ENCODE data around the gene SNAPC4. TPM values are rescaled to one million over a fixed set of nuclear protein-coding genes. Genes with fewer than 3 reads are reported as not detected.

The SNAPC4 gene
- total and polyA plus RNA-seq, 9 of the 15 experiments (the other 6 are each of a cell fraction or from before 2014, with no cell fraction given): 0.21 to 21.8 (median 8.8) TPM

GRCh38 chr9:136354592-136355085, 45.3 kb downstream of the SNAPC4 start:
- H3K9ac ChIP-seq (ENCODE audit: insufficient read depth in 1 of 2, low read depth in 2 of 2, low read length in 2 of 2): peak overlapping the region in 1 of 2 experiments; percentile 56; a peak in 2 of 4 replicates
- no peak overlapping the region for H3K4me3 ChIP-seq

More at GRCh38 chr9:136354592-136355085, 45.3 kb downstream of the SNAPC4 start:
- POLR2A ChIA-PET: interaction anchor here (0.6 to 1.9 kb wide), 3 partner anchors 9 to 373 kb away, joined by 3 to 9 read pairs (median 3); partner anchors contain the start of gene DNLZ
- peaks cover 0 to 90% of the 10 kb centered on the region in 2 experiments; a peak in 4 of 5 replicates for H3K4me1 ChIP-seq (replicated peaks in 1 of 2; ENCODE audit: control insufficient read depth in 2 of 2, insufficient read depth in 2 of 2, low read length in 2 of 2)
- FAIRE-seq: no peak
- WGBS (ENCODE audit: insufficient coverage, low coverage, missing lambda C conversion rate): 25% methylated on average over 7 of the region's 17 CpGs
- H3K27me3 ChIP-seq (ENCODE audit: control insufficient read depth in 2 of 2, insufficient read depth in 2 of 2, low read length in 2 of 2): no peaks in the 10 kb centered on the region
- no TSS peak for BruUV-seq (replicated peaks)
- in situ Hi-C loops (cut with MboI): no loop called here
- intact Hi-C loops (cut with micrococcal nuclease): no loop called here
- H4K20me1 ChIP-seq (replicated peaks; ENCODE audit: control insufficient read depth, insufficient read depth, low read length): no peaks in the 10 kb centered on the region; the same call in 1 of the 2 replicates
- no peak overlapping the region for H2AFZ ChIP-seq (ENCODE audit: low read depth, low read length)
- no peak overlapping the region for H3K27ac ChIP-seq (ENCODE audit: extremely low read depth, low read depth, low read length)
- DNase-seq (ENCODE audit: extremely low read depth in 1 of 4, low spot score in 3 of 4): peak in 3 of 4 experiments; percentile 31 to 61 (median 51)
- no peak overlapping the region for H3K4me2 ChIP-seq (ENCODE audit: insufficient read depth, low read length)
- ATAC-seq: peak; percentile 6
- no peaks in the 10 kb centered on the region for H3K36me3 ChIP-seq (ENCODE audit: control insufficient read depth, insufficient read depth, low read length)
- TF ChIP-seq CBX8 (IDR thresholded peaks at IDR 0.05; ENCODE audit: borderline replicate concordance, extremely low read depth, low read depth, low read length, poor library complexity, severe bottlenecking): no peak
- TF ChIP-seq CCNT2 (IDR thresholded peaks at IDR 0.05; ENCODE audit: borderline replicate concordance, extremely low read depth, insufficient read length, low read depth, low read length): no peak
- no peak for TF ChIP-seq HEY1 (CRISPR knock-in tag; IDR thresholded peaks at IDR 0.05; ENCODE audit: borderline replicate concordance)
- no peak for TF ChIP-seq RBM15 (IDR thresholded peaks at IDR 0.05; ENCODE audit: insufficient read depth, low read length)
- no peak for TF ChIP-seq ZNF707 (CRISPR knock-in tag; conservative IDR thresholded peaks at IDR 0.05)
- peak; percentile 67 for TF ChIP-seq PKNOX1 (IDR thresholded peaks at IDR 0.05)
- no peaks in the 10 kb centered on the region for H3K79me2 ChIP-seq (ENCODE audit: control insufficient read depth, insufficient read depth, low read length)
- no peaks in the 10 kb centered on the region for H3K9me1 ChIP-seq (ENCODE audit: control insufficient read depth, insufficient read depth, low read length)
- no peaks in the 10 kb centered on the region for H3K9me3 ChIP-seq (replicated peaks; ENCODE audit: control insufficient read depth, insufficient read depth, low read depth, low read length)
- CTCF ChIA-PET (ENCODE audit: low intra/inter-chr PET ratio): interaction anchor here (1.1 kb wide), 1 partner anchor 9 kb away, joined by 3 read pairs; no protein-coding TSS in a partner anchor
